ENCODE measurements around the gene CLASRP. TPM values are rescaled to one million over a fixed set of nuclear protein-coding genes. Genes with fewer than 3 reads are reported as not detected.

Gene CLASRP
- total RNA-seq, 1 donor from 2014 or later = 119 TPM

DNA sequence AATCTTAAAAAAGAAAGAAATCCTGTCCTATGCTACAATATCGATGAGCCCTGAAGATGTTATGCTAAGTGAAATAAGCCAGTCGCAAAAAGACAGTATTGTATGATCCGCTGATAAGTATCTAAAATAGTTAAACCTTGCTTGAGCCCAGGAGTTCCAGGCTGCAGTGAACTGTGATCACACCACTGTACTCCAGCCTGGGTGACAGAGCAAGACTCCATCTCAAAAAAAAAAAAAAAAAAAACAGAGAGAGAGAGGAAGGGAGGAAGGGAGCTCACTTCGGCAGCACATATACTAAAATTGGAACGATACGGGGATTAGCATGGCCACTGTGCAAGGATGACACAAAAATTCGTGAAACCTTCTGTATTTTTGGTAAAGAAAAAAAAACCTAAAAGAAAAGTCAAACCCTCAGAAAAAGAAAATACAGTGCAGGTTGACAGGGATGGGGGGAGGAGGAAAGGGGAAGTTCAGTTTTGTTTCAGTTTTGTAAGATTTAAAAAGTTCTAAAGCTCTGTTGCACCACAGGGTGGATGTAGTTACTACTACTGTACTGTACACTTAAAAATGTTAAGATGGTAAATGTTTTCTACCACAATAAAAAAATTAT, 8.4 kb downstream of the CLASRP start:
- TF ChIP-seq, protein P1, sequence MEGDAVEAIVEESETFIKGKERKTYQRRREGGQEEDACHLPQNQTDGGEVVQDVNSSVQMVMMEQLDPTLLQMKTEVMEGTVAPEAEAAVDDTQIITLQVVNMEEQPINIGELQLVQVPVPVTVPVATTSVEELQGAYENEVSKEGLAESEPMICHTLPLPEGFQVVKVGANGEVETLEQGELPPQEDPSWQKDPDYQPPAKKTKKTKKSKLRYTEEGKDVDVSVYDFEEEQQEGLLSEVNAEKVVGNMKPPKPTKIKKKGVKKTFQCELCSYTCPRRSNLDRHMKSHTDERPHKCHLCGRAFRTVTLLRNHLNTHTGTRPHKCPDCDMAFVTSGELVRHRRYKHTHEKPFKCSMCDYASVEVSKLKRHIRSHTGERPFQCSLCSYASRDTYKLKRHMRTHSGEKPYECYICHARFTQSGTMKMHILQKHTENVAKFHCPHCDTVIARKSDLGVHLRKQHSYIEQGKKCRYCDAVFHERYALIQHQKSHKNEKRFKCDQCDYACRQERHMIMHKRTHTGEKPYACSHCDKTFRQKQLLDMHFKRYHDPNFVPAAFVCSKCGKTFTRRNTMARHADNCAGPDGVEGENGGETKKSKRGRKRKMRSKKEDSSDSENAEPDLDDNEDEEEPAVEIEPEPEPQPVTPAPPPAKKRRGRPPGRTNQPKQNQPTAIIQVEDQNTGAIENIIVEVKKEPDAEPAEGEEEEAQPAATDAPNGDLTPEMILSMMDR (conservative IDR thresholded peaks at IDR 0.05) = no peak
- H3K9me3 Mint-ChIP-seq = no peaks in the 10 kb centered on the region
- no peak overlapping the region for H3K4me3 Mint-ChIP-seq
- H3K27me3 Mint-ChIP-seq (ENCODE audit: low read depth) = no peaks in the 10 kb centered on the region
- H3K36me3 Mint-ChIP-seq (ENCODE audit: low read depth) = no peaks in the 10 kb centered on the region
- H3K27ac Mint-ChIP-seq (ENCODE audit: unreplicated experiment) = no peak overlapping the region
- no peak for DNase-seq (ENCODE audit: low read depth, low spot score)
- H3K4me1 Mint-ChIP-seq = peaks cover 23% of the 10 kb centered on the region

DNA sequence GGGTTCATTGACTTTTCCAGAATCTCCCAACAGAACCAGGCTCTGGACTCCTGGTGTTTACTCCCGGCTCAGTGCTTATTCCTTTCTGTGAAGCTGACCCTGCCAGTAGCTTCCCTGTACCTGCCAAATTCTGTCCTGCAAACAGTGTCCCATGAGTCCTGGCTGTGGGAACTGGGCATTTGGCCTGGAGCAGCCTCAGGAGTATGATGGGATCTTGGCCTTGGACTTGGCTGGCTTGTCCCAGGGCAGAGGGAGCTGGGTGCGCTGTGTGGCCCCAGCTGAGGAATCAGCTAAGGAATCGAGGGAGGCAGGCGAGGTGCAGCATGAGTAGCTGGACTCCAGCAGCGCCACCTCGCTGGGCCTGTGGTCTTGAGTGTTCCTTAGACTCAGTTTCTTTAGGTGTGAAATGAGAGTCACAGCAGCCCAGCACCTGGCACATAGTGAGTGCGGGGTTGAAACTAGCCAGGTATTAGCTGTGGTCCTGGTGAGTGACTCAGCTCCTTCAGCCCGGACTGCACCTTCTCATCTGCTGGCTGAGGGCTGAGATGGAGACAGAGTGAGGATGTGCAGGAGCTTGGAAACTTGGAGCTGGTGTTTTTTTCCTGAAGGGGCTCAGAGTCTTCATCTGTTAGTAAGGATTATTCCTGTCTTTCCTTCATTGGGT, 10.4 kb downstream of the CLASRP start:
- no peaks in the 10 kb centered on the region for H3K9me3 Mint-ChIP-seq
- H3K36me3 Mint-ChIP-seq (ENCODE audit: low read depth) = no peaks in the 10 kb centered on the region
- TF ChIP-seq, protein P1 (conservative IDR thresholded peaks at IDR 0.05) = no peak
- no peak overlapping the region for H3K4me3 Mint-ChIP-seq
- H3K4me1 Mint-ChIP-seq = peaks cover 23% of the 10 kb centered on the region
- H3K27me3 Mint-ChIP-seq (ENCODE audit: low read depth) = no peaks in the 10 kb centered on the region
- DNase-seq (ENCODE audit: low read depth, low spot score) = no peak
- peak overlapping the region; percentile 90 for H3K27ac Mint-ChIP-seq (ENCODE audit: unreplicated experiment)

DNA sequence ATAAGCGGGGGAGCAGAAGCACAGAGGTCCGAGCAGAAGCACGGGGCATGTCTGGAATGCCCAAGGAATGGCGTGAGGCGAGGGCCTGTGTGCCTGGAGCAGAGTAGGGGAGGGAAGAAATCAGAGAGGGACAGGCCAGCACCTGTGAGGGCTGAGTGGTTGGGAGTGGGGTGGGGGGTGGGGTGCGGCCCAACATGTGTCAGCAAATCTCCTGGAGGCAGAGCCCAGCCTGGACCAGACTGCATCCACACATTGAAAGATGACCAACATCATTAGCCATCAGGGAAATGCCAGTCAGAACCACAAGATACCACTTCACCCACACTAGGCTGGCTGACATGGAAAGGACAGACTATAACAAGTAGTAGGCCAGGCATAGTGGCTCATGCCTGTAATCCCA, 11.2 kb downstream of the CLASRP start:
- peaks cover 2% of the 10 kb centered on the region for H3K36me3 Mint-ChIP-seq (ENCODE audit: low read depth)
- H3K27me3 Mint-ChIP-seq (ENCODE audit: low read depth) = no peaks in the 10 kb centered on the region
- H3K9me3 Mint-ChIP-seq = no peaks in the 10 kb centered on the region
- peaks cover 20% of the 10 kb centered on the region for H3K4me1 Mint-ChIP-seq
- no peak for DNase-seq (ENCODE audit: low read depth, low spot score)
- no peak overlapping the region for H3K4me3 Mint-ChIP-seq
- TF ChIP-seq, protein P1 (conservative IDR thresholded peaks at IDR 0.05) = no peak
- peak overlapping the region; percentile 62 for H3K27ac Mint-ChIP-seq (ENCODE audit: unreplicated experiment)

DNA sequence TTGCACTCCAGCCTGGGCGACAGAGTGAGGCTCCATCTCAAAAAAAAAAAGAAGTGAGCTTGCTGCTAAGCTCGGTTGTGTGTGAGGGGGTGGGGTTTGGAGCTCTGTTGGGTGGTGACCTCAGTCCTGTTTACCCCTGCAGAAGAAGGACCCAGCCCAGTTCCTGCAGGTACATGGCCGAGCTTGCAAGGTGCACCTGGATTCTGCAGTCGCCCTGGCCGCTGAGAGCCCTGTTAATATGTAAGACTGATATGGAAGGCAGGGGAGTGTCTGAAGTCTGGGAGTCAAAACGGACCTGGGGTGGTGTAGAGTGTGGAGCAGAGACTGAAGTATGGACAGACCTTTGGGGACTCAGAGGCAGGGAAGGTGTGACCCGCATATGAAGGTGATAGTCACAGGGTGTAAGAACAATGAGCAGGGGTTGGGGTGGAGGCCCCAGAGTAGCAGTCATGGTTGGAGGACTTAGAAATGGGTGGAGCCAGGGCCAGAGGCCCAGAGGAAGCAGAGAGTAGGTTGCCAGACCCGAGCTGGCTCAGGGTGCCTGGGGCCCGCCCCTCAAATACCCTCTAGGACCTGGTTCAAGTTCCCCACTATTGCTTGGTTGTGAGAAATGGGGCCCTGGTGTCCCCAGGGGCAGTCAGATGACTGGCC, 13.2 kb downstream of the CLASRP start:
- H3K27me3 Mint-ChIP-seq (ENCODE audit: low read depth) = no peaks in the 10 kb centered on the region
- no peak overlapping the region for H3K27ac Mint-ChIP-seq (ENCODE audit: unreplicated experiment)
- DNase-seq (ENCODE audit: low read depth, low spot score) = no peak
- H3K36me3 Mint-ChIP-seq (ENCODE audit: low read depth) = peaks cover 3% of the 10 kb centered on the region
- no peak overlapping the region for H3K4me3 Mint-ChIP-seq
- no peaks in the 10 kb centered on the region for H3K9me3 Mint-ChIP-seq
- H3K4me1 Mint-ChIP-seq = peaks cover 2% of the 10 kb centered on the region
- TF ChIP-seq, protein P1 (conservative IDR thresholded peaks at IDR 0.05) = no peak

DNA sequence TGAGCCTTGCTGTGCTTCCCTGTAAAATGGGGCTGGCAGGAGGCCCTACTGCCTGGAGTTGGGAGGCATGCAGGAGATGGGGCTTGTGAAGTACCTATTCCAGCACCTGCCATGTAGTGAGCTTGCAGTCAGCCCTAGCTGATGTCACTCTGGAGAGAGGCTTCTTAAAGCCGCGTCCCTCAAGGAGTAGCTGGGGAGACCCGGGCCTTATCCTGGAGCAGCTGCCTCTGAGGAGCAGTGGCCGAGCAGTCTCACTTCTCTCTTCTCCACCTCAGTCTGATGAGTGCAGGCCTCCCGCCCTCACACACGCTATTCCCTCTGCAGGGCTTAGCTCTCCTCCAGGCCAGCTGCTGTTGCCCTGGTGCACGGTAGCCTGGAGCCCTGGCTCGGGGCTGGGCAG, 18.0 kb downstream of the CLASRP start:
- H3K36me3 Mint-ChIP-seq (ENCODE audit: low read depth) = peaks cover 11% of the 10 kb centered on the region
- H3K4me3 Mint-ChIP-seq = no peak overlapping the region
- TF ChIP-seq, protein P1 (conservative IDR thresholded peaks at IDR 0.05) = no peak
- no peak overlapping the region for H3K27ac Mint-ChIP-seq (ENCODE audit: unreplicated experiment)
- no peaks in the 10 kb centered on the region for H3K27me3 Mint-ChIP-seq (ENCODE audit: low read depth)
- H3K9me3 Mint-ChIP-seq = no peaks in the 10 kb centered on the region
- no peaks in the 10 kb centered on the region for H3K4me1 Mint-ChIP-seq
- no peak for DNase-seq (ENCODE audit: low read depth, low spot score)
